ENCODE measurements around the gene RFNG.

DNA sequence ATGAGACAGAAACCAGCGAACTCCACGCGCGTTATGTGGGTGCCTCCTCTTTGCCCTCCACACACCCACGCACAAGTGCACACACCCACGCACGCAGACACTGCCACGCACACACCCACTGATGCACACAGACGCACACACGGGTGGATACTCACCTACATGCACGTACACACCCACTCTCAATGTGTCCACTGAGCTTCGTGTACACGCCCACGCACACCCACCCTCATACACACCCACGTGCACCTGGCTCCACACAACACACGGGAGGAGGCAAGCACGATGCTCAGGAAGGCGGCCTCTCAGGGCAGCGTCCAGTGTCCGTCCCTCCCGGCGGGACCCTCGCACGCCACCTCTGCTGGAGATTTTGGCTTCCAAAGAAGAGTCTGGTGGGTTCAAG lies 4.2 kb downstream of the RFNG start:
- TF ChIP-seq, protein P1, sequence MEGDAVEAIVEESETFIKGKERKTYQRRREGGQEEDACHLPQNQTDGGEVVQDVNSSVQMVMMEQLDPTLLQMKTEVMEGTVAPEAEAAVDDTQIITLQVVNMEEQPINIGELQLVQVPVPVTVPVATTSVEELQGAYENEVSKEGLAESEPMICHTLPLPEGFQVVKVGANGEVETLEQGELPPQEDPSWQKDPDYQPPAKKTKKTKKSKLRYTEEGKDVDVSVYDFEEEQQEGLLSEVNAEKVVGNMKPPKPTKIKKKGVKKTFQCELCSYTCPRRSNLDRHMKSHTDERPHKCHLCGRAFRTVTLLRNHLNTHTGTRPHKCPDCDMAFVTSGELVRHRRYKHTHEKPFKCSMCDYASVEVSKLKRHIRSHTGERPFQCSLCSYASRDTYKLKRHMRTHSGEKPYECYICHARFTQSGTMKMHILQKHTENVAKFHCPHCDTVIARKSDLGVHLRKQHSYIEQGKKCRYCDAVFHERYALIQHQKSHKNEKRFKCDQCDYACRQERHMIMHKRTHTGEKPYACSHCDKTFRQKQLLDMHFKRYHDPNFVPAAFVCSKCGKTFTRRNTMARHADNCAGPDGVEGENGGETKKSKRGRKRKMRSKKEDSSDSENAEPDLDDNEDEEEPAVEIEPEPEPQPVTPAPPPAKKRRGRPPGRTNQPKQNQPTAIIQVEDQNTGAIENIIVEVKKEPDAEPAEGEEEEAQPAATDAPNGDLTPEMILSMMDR (IDR thresholded peaks at IDR 0.05; ENCODE audit: low read depth, low read length, poor library complexity, severe bottlenecking): no peak
- no peak for TF ChIP-seq EZH2phosphoT487 (IDR thresholded peaks at IDR 0.05; ENCODE audit: borderline replicate concordance, low read length)
